Retina (tissue), 1 donor: Measurements from ENCODE around the gene TMEFF2.

Experiments
- DNase-seq: peaks from one replicate; pipeline ENCODE4 v3.0.0-alpha.2; 2016

TMEFF2 gene

GRCh38 chr2:192194866-192195547 is at the start of gene TMEFF2:
Gene TMEFF2, minus strand, starts transcription at chr2:192194933. Its CDS starts 409 bp downstream, at chr2:192194524.
- DNase-seq, result peak; percentile 98

- no peak for DNase-seq
Measured at GRCh38 chr2:192243488-192243887, 48.8 kb upstream of the TMEFF2 start.

- no peak for DNase-seq
Measured at GRCh38 chr2:192236136-192236535, 41.4 kb upstream of the TMEFF2 start.

- DNase-seq, result no peak
Measured at GRCh38 chr2:192230889-192231453, 36.2 kb upstream of the TMEFF2 start.

GRCh38 chr2:192228685-192229084 is 34.0 kb upstream of the TMEFF2 start:
- DNase-seq, result no peak

GRCh38 chr2:192218970-192219369 is 24.2 kb upstream of the TMEFF2 start:
- DNase-seq, result no peak

- DNase-seq, result no peak
Measured at GRCh38 chr2:192218377-192218776, 23.6 kb upstream of the TMEFF2 start.

- DNase-seq, result no peak
Measured at GRCh38 chr2:192216336-192216735, 21.6 kb upstream of the TMEFF2 start.

- no peak for DNase-seq
Measured at GRCh38 chr2:192215096-192215877, 20.6 kb upstream of the TMEFF2 start.

- no peak for DNase-seq
Measured at GRCh38 chr2:192208848-192209247, 14.1 kb upstream of the TMEFF2 start.

GRCh38 chr2:192206399-192206798 is 11.7 kb upstream of the TMEFF2 start:
- DNase-seq, result no peak

GRCh38 chr2:192203876-192204275 is 9.1 kb upstream of the TMEFF2 start:
- DNase-seq, result no peak

GRCh38 chr2:192202373-192202772 is 7.6 kb upstream of the TMEFF2 start:
- DNase-seq, result no peak

- DNase-seq, result no peak
Measured at GRCh38 chr2:192201116-192201515, 6.4 kb upstream of the TMEFF2 start.

GRCh38 chr2:192197357-192197756 is 2.6 kb upstream of the TMEFF2 start:
- DNase-seq, result peak; percentile 32

- peak; percentile 63 for DNase-seq
Measured at GRCh38 chr2:192196421-192197194, 1.9 kb upstream of the TMEFF2 start.

- DNase-seq, result no peak
Measured at GRCh38 chr2:192195548-192196418, 1.1 kb upstream of the TMEFF2 start.

GRCh38 chr2:192194265-192194865 is 368 bp downstream of the TMEFF2 start:
- DNase-seq, result no peak

GRCh38 chr2:192190474-192190873 is 4.3 kb downstream of the TMEFF2 start:
- DNase-seq, result no peak

- DNase-seq, result no peak
Measured at GRCh38 chr2:192186806-192187205, 7.9 kb downstream of the TMEFF2 start.

GRCh38 chr2:192184349-192184748 is 10.4 kb downstream of the TMEFF2 start:
- no peak for DNase-seq

- DNase-seq, result no peak
Measured at GRCh38 chr2:192183296-192183695, 11.4 kb downstream of the TMEFF2 start.
